Left lung (tissue), 10 donors: ENCODE measurements around the gene TFB1M. TPM values are rescaled to one million over a fixed set of nuclear protein-coding genes. Genes with fewer than 3 reads are reported as not detected.

Experiments
- ATAC-seq: fragments of 200-7000 bp; cut with Tn5 transposase; one replicate; pipeline ENCODE4 v1.9.1; 2020; ENCODE audit warnings: moderate library complexity
- DNase-seq, 4 donors: peaks; one replicate each; pipeline ENCODE4 v3.0.0-alpha.2; 2013 to 2020
- H3K27ac ChIP-seq, 2 donors: fragments of 200-600 bp; sonication (generic) in 1 of 2; one replicate each; pipeline versions ENCODE4 v1.5.0 to v1.8.0; 2020 to 2021
- H3K27me3 ChIP-seq, 2 donors: fragments of 200-600 bp; sonication (generic) in 1 of 2; one replicate each; pipeline versions ENCODE4 v1.5.0 to v1.8.0; 2020 to 2021
- H3K36me3 ChIP-seq, 2 donors: fragments of 200-600 bp; sonication (generic) in 1 of 2; one replicate each; pipeline versions ENCODE4 v1.5.0 to v1.8.0; 2020 to 2021
- H3K4me1 ChIP-seq, 2 donors: fragments of 200-600 bp; one replicate each; pipeline ENCODE4 v1.8.0; 2021
- H3K4me3 ChIP-seq, 2 donors: fragments of 200-600 bp; sonication (generic) in 1 of 2; one replicate each; pipeline versions ENCODE4 v1.5.0 to v1.8.0; 2020 to 2021; ENCODE audit warnings: mild to moderate bottlenecking in 1 of 2
- H3K9me3 ChIP-seq, 2 donors: fragments of 200-600 bp; sonication (generic) in 1 of 2; one replicate each; pipeline versions ENCODE4 v1.5.0 to v1.8.0; 2020 to 2021
- intact Hi-C, 2 donors: fragments of 100-400 bp; cut with DNase I; formaldehyde crosslinking; loops; one replicate each; pipeline versions ENCODE4 v1.11.2 to v1.14.2; 2022
- polyA plus RNA-seq, 6 donors: library from polyadenylated mRNA; unstranded; fragments of 120-200 nt; gene quantifications; one replicate each; pipeline ENCODE4 v1.2.1, GENCODE V29; 2013; ENCODE audit not compliant: insufficient read length in 6 of 6
- total RNA-seq, 2 donors: library from RNA; stranded (reverse); fragmentation: NEBNext Ultra II Directional; extraction: Animal tissue kit (Norgen Biotek cat#: 25700); gene quantifications; one replicate each; pipeline ENCODE4 v1.2.1, GENCODE V29; 2021
- TF ChIP-seq, protein P1 (sequence below), 2 donors: fragments of 200-600 bp; sonication (generic) in 1 of 2; IDR thresholded peaks; one replicate each; pipeline versions ENCODE4 v1.5.0 to v1.8.0; 2021; ENCODE audit warnings: antibody characterized with exemption in 2 of 2
- donor health status: DM: no; HTN: yes; CAD: no.
- donor health status: DM: no; HTN: no; CAD: no.

Gene TFB1M
- total and polyA plus RNA-seq, 8 donors = 20.6 to 29.4 (median 24.0) TPM

DNA sequence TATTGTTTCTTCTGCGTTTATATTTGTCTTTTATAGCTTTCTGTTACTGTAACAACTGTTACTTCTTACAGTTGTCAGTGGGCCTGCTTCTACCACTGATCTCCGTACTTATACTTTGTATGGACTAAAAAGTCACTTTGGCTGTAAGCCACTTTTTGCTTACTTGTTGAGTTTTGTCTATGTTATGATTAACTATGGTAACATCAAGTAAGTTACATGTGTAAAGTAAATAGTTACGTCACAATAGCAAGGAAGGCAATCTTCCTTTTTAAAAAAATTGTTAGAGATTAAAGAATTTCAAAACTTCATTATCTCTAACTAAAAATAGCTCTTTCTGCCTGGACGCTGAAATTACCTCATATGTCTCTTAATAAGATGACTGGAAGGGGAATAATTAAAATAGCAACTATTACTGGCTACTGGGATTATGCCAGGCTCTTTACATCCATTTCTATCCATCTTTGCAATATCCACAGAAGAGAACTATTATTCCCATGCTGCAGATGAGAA lies 10.9 kb downstream of the TFB1M start:
- H3K9me3 ChIP-seq = no peaks in the 10 kb centered on the region
- H3K36me3 ChIP-seq = peaks cover 0 to 28% of the 10 kb centered on the region in 2 donors
- TF ChIP-seq, protein P1, sequence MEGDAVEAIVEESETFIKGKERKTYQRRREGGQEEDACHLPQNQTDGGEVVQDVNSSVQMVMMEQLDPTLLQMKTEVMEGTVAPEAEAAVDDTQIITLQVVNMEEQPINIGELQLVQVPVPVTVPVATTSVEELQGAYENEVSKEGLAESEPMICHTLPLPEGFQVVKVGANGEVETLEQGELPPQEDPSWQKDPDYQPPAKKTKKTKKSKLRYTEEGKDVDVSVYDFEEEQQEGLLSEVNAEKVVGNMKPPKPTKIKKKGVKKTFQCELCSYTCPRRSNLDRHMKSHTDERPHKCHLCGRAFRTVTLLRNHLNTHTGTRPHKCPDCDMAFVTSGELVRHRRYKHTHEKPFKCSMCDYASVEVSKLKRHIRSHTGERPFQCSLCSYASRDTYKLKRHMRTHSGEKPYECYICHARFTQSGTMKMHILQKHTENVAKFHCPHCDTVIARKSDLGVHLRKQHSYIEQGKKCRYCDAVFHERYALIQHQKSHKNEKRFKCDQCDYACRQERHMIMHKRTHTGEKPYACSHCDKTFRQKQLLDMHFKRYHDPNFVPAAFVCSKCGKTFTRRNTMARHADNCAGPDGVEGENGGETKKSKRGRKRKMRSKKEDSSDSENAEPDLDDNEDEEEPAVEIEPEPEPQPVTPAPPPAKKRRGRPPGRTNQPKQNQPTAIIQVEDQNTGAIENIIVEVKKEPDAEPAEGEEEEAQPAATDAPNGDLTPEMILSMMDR (IDR thresholded peaks at IDR 0.05) = no peak
- DNase-seq (no peak), ATAC-seq (no peak)
- H3K4me3 ChIP-seq = no peak overlapping the region
- no peaks in the 10 kb centered on the region for H3K27me3 ChIP-seq
- no peak overlapping the region for H3K27ac ChIP-seq
- H3K4me1 ChIP-seq = no peaks in the 10 kb centered on the region
- intact Hi-C loops = no loop called here

DNA sequence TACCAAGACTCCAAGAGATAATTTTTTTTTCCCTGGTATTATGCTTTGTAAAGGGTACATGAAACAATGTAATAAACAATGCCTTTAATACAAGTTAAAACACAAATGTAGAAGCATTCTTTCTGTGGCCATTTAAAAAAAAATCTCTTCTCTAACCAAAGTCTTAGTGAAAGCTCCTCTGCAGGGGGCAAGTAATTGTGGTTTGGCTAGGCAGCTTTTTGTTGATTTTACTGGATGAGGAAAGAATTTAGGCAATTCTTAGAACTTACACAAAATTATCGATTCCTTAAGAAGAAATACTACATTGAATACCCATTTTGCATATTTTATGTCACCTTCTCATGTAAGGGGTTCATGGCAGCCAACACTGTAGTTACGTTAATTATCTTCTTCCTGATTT lies 12.4 kb downstream of the TFB1M start:
- Histone ChIP-seq H3K9me3 (no peaks in the 10 kb centered on the region), H3K27ac (no peak overlapping the region), H3K4me3 (no peak overlapping the region), H3K36me3 (peaks cover 0 to 17% of the 10 kb centered on the region in 2 donors), H3K27me3 (no peaks in the 10 kb centered on the region), H3K4me1 (no peaks in the 10 kb centered on the region)
- intact Hi-C loops = no loop called here
- TF ChIP-seq, protein P1 (IDR thresholded peaks at IDR 0.05) = no peak
- ATAC-seq (no peak), DNase-seq (no peak)

DNA sequence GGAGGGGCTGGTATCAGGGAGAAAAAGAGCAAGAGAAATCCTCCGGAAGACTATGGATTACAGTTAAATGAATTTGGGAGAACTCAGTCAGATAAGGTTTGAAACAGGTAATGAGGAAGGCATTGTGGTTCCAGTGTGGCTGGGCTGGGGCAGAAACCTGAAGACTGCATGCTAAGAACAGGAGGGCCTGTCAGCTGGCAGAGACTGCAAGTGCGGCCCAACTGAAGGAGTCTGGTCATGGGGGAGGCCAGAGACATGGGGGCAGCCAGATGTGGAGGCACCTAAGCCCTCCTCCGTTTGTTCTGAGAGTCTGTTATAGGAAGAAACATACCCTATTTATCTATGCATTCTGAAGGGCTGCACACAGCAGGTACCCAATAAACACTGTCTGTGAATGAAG lies 16.6 kb downstream of the TFB1M start:
- ATAC-seq (no peak), DNase-seq (no peak)
- no peak overlapping the region for H3K27ac ChIP-seq
- no peak overlapping the region for H3K4me3 ChIP-seq
- no peaks in the 10 kb centered on the region for H3K9me3 ChIP-seq
- no peaks in the 10 kb centered on the region for H3K4me1 ChIP-seq
- H3K36me3 ChIP-seq = peaks cover 0 to 19% of the 10 kb centered on the region in 2 donors
- TF ChIP-seq, protein P1 (IDR thresholded peaks at IDR 0.05) = no peak
- H3K27me3 ChIP-seq = no peaks in the 10 kb centered on the region
- intact Hi-C loops = no loop called here

DNA sequence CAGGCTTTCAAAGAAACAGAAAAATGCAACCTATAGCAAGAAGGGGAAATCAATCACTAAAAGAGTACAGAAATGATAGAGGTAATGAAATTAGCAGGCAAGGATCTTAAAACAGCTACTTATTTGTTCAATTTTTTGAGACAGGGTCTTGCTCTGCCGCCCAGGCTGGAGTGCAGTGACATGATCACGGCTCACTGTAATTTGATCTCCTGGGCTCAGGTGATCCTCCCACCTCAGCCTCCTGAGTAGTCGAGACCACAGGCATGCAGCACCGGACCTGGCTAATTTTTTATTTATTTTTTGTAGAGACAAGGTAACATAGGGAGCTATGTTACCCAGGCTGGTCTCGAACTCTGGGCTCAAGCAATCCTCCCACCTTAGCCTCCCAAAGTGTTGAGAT lies 21.6 kb downstream of the TFB1M start:
- ATAC-seq (no peak), DNase-seq (no peak)
- Histone ChIP-seq H3K9me3 (no peaks in the 10 kb centered on the region), H3K36me3 (peaks cover 0 to 46% of the 10 kb centered on the region in 2 donors), H3K4me1 (no peaks in the 10 kb centered on the region), H3K27ac (no peak overlapping the region), H3K4me3 (no peak overlapping the region), H3K27me3 (no peaks in the 10 kb centered on the region)
- TF ChIP-seq, protein P1 (IDR thresholded peaks at IDR 0.05) = no peak
- intact Hi-C loops = no loop called here

DNA sequence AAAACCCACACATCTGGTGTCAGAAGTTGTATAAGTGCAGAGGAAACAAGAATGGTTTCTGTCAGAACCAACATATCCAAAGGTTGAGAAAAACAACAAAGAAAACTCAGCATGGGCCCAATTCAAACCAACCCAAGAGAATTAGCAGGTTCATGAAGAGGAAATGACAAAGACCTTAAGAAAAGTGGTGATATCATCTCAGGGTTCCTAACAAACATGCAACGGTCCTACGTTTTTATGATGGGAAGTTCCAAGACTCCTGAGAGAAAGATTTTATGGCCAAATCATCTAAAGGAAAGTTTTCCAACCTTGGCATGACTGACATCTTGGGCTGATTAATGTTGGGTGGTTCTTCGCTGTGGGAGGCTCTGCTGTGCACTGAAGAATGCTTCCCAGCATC lies 23.0 kb downstream of the TFB1M start:
- Histone ChIP-seq H3K27ac (no peak overlapping the region), H3K4me1 (no peaks in the 10 kb centered on the region), H3K4me3 (no peak overlapping the region), H3K27me3 (no peaks in the 10 kb centered on the region), H3K9me3 (no peaks in the 10 kb centered on the region), H3K36me3 (peaks cover 0 to 46% of the 10 kb centered on the region in 2 donors)
- TF ChIP-seq, protein P1 (IDR thresholded peaks at IDR 0.05) = no peak
- intact Hi-C loops = no loop called here
- no peak for DNase-seq
- ATAC-seq = no peak
